Stomach smooth muscle (tissue), 2 donors: ENCODE data around the gene MYO1B.

Source experiments
- H3K27ac ChIP-seq: one replicate; pipeline ENCODE4 v1.7.0; 2013; ENCODE audit warnings: mild to moderate bottlenecking, low read length, inconsistent platforms
- H3K27me3 ChIP-seq, 2 donors: one replicate each; pipeline ENCODE4 v1.7.0; 2013; ENCODE audit warnings: low read length in 2 of 2; ENCODE audit not compliant: insufficient read depth in 2 of 2, control insufficient read depth in 1 of 2
- H3K36me3 ChIP-seq, 2 donors: one replicate each; pipeline ENCODE4 v1.7.0; 2013; ENCODE audit warnings: low read length in 2 of 2; ENCODE audit not compliant: control insufficient read depth in 2 of 2, insufficient read depth in 2 of 2
- H3K4me1 ChIP-seq: one replicate; pipeline ENCODE4 v1.7.0; 2013; ENCODE audit warnings: low read length; ENCODE audit not compliant: control insufficient read depth, insufficient read depth
- H3K4me3 ChIP-seq, 2 donors: one replicate each; pipeline ENCODE4 v1.7.0; 2013; ENCODE audit warnings: low read length in 2 of 2
- H3K9ac ChIP-seq, 2 donors: one replicate each; pipeline ENCODE4 v1.7.0; 2013; ENCODE audit warnings: low read length in 2 of 2, mild to moderate bottlenecking in 1 of 2
- H3K9me3 ChIP-seq, 2 donors: one replicate each; pipeline ENCODE4 v1.7.0; 2013; ENCODE audit warnings: low read length in 2 of 2; ENCODE audit not compliant: control insufficient read depth in 2 of 2
- donor health status: healthy.
- donor health status: Pancreatic carcinoma.

Gene MYO1B

GRCh38 chr2:191212119-191212518 is 33.1 kb upstream of the MYO1B start:
- H3K27ac ChIP-seq, result no peak overlapping the region
- no peaks in the 10 kb centered on the region for H3K36me3 ChIP-seq
- no peaks in the 10 kb centered on the region for H3K27me3 ChIP-seq
- H3K9ac ChIP-seq, result no peak overlapping the region
- H3K4me1 ChIP-seq, result no peaks in the 10 kb centered on the region
- H3K9me3 ChIP-seq, result peaks cover 2 to 5% of the 10 kb centered on the region in 2 donors
- no peak overlapping the region for H3K4me3 ChIP-seq

GRCh38 chr2:191213333-191213732 is 31.9 kb upstream of the MYO1B start:
- Histone ChIP-seq H3K27me3 (no peaks in the 10 kb centered on the region), H3K4me1 (no peaks in the 10 kb centered on the region), H3K4me3 (no peak overlapping the region), H3K9me3 (peaks cover 2 to 5% of the 10 kb centered on the region in 2 donors), H3K27ac (no peak overlapping the region), H3K36me3 (no peaks in the 10 kb centered on the region), H3K9ac (no peak overlapping the region)

- no peaks in the 10 kb centered on the region for H3K36me3 ChIP-seq
- no peak overlapping the region for H3K4me3 ChIP-seq
- no peak overlapping the region for H3K27ac ChIP-seq
- peaks cover 0 to 5% of the 10 kb centered on the region in 2 donors for H3K9me3 ChIP-seq
- H3K4me1 ChIP-seq, result no peaks in the 10 kb centered on the region
- no peaks in the 10 kb centered on the region for H3K27me3 ChIP-seq
- no peak overlapping the region for H3K9ac ChIP-seq
Observed at GRCh38 chr2:191215230-191215629, 30.0 kb upstream of the MYO1B start.

GRCh38 chr2:191215666-191216065 is 29.5 kb upstream of the MYO1B start:
- no peak overlapping the region for H3K9ac ChIP-seq
- peaks cover 0 to 5% of the 10 kb centered on the region in 2 donors for H3K9me3 ChIP-seq
- H3K4me3 ChIP-seq, result no peak overlapping the region
- H3K27me3 ChIP-seq, result no peaks in the 10 kb centered on the region
- no peak overlapping the region for H3K27ac ChIP-seq
- no peaks in the 10 kb centered on the region for H3K36me3 ChIP-seq
- no peaks in the 10 kb centered on the region for H3K4me1 ChIP-seq

GRCh38 chr2:191217580-191217979 is 27.6 kb upstream of the MYO1B start:
- H3K4me1 ChIP-seq, result no peaks in the 10 kb centered on the region
- no peak overlapping the region for H3K27ac ChIP-seq
- no peaks in the 10 kb centered on the region for H3K9me3 ChIP-seq
- no peaks in the 10 kb centered on the region for H3K27me3 ChIP-seq
- H3K4me3 ChIP-seq, result no peak overlapping the region
- H3K9ac ChIP-seq, result no peak overlapping the region
- H3K36me3 ChIP-seq, result no peaks in the 10 kb centered on the region

- Histone ChIP-seq H3K4me1 (no peaks in the 10 kb centered on the region), H3K27me3 (no peaks in the 10 kb centered on the region), H3K27ac (no peak overlapping the region)
Observed at GRCh38 chr2:191218292-191218898, 26.8 kb upstream of the MYO1B start.

GRCh38 chr2:191220671-191221070 is 24.5 kb upstream of the MYO1B start:
- Histone ChIP-seq H3K9ac (no peak overlapping the region), H3K36me3 (no peaks in the 10 kb centered on the region), H3K27me3 (no peaks in the 10 kb centered on the region), H3K27ac (no peak overlapping the region), H3K9me3 (no peaks in the 10 kb centered on the region), H3K4me3 (no peak overlapping the region), H3K4me1 (no peaks in the 10 kb centered on the region)

More at GRCh38 chr2:191218292-191218898, 26.8 kb upstream of the MYO1B start:
- Histone ChIP-seq H3K36me3 (no peaks in the 10 kb centered on the region), H3K9me3 (no peaks in the 10 kb centered on the region), H3K9ac (no peak overlapping the region), H3K4me3 (no peak overlapping the region)

GRCh38 chr2:191221666-191222065 is 23.5 kb upstream of the MYO1B start:
- no peak overlapping the region for H3K27ac ChIP-seq
- H3K9me3 ChIP-seq, result no peaks in the 10 kb centered on the region
- no peak overlapping the region for H3K9ac ChIP-seq
- H3K27me3 ChIP-seq, result no peaks in the 10 kb centered on the region
- H3K36me3 ChIP-seq, result no peaks in the 10 kb centered on the region
- no peak overlapping the region for H3K4me3 ChIP-seq
- H3K4me1 ChIP-seq, result no peaks in the 10 kb centered on the region

GRCh38 chr2:191222507-191222906 is 22.7 kb upstream of the MYO1B start:
- H3K9ac ChIP-seq, result no peak overlapping the region
- no peaks in the 10 kb centered on the region for H3K4me1 ChIP-seq
- H3K36me3 ChIP-seq, result no peaks in the 10 kb centered on the region
- no peak overlapping the region for H3K27ac ChIP-seq
- H3K4me3 ChIP-seq, result no peak overlapping the region
- H3K27me3 ChIP-seq, result no peaks in the 10 kb centered on the region
- H3K9me3 ChIP-seq, result no peaks in the 10 kb centered on the region

- Histone ChIP-seq H3K36me3 (no peaks in the 10 kb centered on the region), H3K27ac (no peak overlapping the region), H3K9ac (no peak overlapping the region), H3K27me3 (no peaks in the 10 kb centered on the region), H3K9me3 (no peaks in the 10 kb centered on the region), H3K4me1 (no peaks in the 10 kb centered on the region), H3K4me3 (no peak overlapping the region)
Observed at GRCh38 chr2:191222952-191223351, 22.3 kb upstream of the MYO1B start.

- H3K27me3 ChIP-seq, result no peaks in the 10 kb centered on the region
- no peak overlapping the region for H3K4me3 ChIP-seq
- H3K27ac ChIP-seq, result no peak overlapping the region
- H3K4me1 ChIP-seq, result no peaks in the 10 kb centered on the region
- H3K9me3 ChIP-seq, result no peaks in the 10 kb centered on the region
- H3K9ac ChIP-seq, result no peak overlapping the region
- no peaks in the 10 kb centered on the region for H3K36me3 ChIP-seq
Observed at GRCh38 chr2:191225126-191225525, 20.1 kb upstream of the MYO1B start.
